Stimulated activated CD4-positive, alpha-beta T cell treated with anti-CD3 and anti-CD28 coated beads, Interleukin-15, amount 100 ng/mL, for 24 hours (primary cell): ENCODE measurements around the gene REG3G.
A peak's percentile ranks its signal among the peaks of the same experiment; 100 is the strongest.

Source experiments
- DNase-seq: peaks from one replicate; pipeline ENCODE4 v3.0.0-alpha.2; 2020

Gene REG3G

DNA sequence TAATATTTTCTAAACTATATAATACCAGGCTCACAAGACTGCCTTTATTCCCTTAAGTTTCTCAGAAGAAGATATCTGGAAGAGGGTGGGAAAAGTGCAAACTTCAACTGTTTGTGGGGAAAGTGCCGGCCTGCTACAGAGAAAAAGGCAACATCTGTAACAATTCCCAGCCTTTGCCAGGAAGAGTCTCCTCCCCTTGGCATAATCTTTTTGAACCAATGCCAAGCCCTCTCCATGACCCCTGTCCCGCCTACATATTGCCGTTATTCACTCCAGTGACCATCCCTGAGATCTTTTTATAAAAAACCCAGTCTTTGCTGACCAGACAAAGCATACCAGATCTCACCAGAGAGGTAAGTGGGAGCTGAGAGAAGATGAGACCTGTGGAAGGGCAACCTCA lies at the start of gene REG3G:
Gene REG3G, plus strand, starts transcription at position 282 of the 400 bp plus-strand sequence. CDS start 392 bp downstream, outside the sequence.
- DNase-seq = no peak

DNA sequence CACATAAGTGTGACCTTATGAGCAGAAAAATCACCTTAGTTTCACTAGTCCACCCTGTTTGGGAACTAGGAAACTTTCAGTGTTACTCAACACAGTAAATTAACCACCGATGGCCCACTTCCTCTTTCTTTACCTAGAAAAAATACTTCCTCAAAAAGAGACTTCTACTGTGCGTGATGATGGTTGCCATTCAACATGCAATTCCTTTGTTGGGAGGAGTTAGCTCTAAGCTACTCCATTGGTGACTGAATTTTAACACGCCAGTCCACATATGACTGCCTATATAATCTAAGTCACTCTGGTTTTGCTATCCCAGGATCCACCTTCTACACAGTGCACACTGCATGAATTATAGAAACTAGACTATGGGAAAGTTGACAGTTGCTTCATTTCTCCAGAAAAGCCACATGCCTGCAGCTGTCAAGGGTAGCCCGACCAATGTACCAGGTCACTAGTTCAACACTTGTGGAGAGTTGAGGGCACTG lies 47.8 kb upstream of the REG3G start:
- DNase-seq = no peak

DNA sequence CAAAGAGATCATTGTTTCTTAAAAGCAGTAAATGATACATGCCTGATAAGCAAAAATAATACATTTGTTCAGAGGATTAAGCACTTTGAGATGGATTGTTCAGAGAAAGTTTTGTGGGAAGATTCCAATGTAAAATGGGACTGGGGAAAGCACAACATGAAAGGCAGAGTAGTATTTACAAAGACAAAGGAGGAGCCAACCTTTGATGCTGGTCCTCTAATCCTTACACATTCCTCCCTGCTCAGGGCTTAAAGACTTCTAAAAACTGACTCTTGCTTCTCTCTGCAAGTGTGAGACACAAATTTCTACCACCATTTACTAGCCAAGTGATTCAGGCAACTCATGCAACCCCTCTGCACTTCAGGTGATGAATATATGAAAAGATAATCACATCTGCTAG lies 47.2 kb upstream of the REG3G start:
- no peak for DNase-seq

DNA sequence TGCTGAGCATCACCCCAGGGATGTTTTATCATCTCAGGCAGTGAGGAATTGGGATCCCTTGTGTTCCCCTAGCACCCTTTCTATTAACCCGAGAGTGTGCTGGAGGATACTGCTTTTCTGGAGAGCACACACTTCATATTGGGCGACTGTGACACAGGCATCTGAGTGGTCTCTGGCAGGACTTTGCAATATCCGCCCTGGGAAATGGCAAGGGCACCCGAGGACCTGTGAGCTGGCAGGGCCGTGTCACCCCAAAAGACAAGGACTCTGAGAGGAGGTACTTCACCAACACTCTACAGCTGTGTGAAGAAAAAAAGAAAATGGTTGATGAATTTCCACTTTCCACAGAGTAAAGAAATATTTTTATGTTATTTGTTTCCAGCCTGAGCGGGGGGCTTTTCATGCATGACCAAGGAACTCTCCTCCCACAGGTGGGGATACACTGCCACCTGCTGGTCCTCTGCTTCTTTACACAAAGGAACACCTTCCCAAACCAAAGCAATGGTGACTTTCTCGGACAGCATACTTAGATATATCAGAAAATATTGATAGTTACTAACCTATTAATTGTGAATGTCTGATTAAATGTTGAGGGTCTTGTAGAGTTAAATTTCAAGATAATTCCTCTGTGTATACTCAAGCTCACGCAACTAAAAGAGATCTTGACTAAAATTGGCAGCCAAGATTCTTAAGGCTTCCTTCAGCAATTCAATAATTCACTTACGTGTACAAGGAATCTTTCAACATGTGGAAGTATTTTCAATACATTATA lies 45.9 kb upstream of the REG3G start:
- peak; percentile 28 for DNase-seq

DNA sequence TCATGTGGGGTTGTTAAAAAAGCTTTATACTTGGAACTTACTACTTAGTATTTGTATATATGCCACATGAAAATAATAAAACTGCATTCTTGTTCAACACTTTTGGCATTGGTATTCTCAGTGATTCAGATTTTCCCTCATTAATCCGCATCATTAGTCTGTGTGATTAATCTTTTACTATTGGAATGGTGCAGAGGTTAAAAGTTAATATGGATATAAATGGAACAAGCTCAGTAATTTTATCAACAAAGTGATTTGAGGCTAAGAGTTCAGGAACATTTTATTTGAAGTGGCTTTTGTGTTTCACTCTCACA lies 45.4 kb upstream of the REG3G start:
- DNase-seq = no peak

DNA sequence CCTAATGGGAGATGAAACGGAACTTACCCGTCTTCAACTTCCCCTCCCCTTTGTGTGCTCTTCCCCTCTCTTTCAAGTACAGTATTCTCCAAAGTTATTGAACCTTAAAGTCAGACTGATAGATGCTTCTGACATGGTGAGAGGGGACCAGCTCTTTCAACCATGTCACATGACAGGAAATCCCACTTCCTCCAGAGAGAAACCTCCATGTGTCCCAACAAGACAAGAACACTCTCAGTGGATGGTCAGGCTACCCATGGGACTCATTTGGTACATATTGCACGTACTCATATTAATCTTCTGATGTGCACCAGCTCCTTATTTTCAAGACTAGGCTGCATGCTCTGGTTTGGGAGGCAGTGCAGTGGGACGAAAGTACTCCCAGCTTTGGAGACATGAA lies 44.6 kb upstream of the REG3G start:
- no peak for DNase-seq

DNA sequence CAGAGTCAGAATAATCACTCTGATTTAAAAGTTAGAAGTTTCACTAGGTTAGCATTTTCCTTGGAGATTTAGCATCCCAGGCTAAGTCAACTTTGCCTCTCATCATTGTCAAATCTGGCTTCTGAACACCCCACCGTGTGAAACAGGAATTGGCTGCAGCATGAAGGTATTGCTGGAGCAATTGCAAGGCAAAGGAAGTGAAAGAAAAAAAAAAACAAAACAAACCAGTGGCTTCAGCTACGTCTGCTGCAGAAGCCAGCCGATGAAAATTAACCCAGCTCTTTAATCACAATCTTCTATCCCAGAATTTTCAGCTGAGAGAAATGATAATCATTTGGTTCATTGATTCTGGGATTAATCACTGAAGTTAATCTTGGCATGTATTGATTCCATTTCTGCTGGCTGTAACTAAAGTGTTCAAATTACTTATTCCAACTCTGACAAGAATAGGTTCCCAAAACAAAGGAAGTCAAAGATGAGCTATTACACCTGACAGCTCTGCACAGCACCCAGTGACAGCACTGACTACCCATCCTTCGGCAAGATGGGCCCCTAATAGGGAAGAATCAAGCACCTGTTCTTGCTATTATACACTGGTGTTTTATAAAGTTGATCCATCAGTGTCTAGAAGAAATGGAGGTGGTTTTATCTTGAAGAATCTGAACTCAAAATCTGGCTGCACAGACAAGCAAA lies 42.7 kb upstream of the REG3G start:
- no peak for DNase-seq

DNA sequence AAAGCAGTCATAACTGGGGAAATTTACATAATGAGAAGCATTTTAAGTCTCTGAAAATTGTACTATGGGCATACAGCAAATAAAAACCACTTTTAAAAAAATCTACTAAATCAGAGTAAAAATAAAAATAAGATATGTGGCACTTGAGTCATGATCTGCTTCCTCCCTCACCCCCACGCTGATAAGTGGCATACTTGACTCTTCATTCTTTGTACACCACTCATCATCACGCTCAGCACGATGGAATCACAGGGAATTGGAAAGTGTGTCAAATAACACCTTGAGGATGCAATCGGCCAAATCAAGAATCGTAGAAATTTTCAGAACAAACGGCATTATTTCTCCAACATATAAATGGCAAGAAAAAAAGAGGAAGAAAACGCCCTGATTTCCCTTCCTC lies 41.1 kb upstream of the REG3G start:
- no peak for DNase-seq

DNA sequence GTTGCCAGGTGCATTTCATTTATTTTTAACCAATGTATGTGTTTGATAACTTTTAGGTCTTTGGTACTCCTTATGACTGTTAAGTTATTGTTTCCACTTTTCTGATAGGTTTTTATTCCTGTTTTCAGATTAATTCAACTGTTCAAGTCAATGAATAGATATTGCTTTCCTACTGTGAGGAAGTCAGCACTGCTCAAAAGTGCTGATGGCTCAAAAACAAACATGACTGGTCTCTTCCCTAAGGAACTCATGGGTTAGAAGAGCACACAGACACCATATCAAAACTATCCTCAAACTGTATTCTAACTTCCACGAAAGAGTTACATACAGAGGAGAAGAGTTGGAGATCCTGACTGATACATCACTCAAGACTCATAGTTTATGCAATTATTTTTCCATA lies 39.9 kb upstream of the REG3G start:
- no peak for DNase-seq

DNA sequence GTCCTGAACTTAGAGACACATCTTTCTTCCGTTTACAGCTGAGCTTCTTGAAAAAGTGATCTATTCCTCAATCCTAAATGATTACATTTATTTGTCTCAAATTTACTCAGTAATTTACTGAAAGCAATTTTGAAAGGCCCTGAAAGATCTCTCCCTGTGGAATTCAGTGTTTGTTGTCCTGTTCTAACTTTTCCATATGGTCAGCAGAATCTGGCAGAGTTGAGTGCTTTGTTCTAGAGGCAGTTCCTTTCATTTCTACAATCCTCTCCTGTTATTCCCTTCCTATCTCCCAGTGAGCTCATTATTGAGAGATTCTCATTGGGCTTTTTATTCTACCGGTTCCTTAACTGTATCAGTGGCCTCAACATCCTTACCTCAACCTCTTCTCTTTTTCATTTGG lies 36.5 kb upstream of the REG3G start:
- DNase-seq = no peak

DNA sequence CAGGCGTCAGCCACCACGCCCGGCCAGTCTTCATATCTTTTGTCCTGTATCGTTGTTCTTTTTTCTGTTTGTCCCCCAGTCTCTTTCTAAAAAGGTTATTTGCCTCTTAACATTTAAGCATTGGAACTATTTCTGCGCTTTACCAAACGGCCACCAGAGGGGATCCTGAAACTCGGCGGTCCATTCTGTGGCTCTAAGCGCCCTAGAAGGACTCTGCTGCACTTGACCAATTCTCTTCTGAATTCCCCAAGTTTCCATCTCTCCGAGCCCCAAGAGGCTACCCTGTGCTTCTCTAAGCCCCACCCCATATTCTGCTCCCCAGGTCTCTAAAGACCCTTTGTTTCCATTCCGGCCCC lies 33.1 kb upstream of the REG3G start:
- DNase-seq = no peak

DNA sequence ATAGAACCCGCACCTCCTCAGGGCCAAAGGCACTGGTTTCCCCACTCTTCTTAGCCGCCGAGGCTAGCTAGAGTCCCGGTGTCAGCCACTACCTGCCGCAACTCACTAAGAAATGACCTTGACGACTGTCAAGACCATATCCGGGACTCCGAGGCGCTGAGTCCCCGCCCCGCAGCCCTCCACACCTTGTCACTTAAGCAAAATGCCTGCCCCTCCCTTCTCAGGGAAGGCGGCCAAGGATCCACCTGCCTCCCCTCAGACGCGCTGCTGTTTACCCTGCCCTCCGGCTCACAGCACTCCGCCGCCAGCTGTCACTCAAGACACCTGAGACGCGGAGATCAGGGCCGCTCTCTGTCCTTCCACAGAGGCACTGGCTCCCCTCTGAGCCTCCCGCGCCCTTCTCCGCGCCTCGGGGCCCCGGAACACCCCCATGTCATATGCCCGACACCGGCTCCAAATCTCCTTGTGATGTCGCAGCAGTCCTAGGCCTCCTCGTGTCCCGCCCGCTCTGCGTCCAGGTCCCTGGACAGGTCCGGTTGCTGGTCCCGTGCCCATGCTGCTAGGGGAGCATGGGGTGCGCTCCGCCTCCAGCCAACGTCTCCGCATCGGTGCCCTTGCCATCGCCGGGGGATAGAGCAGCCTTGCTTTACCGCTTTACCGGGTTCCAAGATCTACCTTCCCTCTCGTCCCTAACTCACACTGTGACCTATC lies 32.5 kb upstream of the REG3G start:
- DNase-seq = no peak

DNA sequence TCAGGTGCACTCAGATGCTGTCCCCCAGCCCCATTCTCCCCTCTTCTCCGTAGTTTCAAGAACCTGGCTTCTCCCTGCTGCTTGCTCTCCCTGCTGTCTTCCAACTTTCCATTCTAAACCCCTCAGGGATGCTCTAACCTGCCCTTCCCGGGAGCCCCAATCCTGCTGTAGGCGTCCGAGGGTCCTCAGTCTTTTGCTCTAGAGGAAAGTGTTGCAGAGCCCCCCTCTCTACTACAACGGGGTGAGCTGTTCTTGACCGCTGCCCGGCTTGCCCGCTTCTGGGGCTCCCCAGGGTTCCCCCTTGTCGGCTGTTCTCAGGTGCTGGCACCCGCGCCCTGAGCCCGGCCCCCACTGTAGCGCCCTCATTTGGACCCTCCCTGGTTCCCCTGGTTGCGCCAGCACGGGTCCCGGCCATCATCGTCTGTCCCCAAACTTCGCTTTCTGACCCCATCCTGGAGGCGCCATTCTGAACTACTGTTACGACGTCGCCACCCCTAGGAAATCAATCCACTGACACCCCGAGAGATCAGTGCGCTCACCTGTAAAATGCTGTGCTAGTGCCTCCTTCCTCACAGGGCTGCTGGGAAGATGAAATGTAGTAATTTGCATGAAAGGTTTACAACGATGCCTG lies 31.9 kb upstream of the REG3G start:
- no peak for DNase-seq

DNA sequence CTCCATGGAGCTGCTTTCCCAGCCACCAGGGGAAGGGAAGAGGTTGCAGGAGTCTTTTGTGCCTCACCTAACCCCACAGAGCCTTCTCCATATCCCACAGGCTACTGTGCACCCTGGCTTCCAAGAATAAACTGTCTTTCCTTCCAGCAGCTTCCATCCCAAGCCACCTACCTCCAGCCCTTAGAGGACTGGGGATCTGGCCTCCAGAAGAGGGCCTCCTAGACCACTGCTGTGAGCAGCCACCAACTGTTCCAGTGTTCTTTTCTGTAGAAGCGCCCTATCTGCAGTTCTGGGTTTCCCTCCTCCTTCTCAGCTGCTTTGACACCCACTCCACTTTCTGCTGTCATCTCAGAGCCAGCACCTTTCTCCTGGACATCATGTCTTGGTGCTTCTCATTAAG lies 30.7 kb upstream of the REG3G start:
- no peak for DNase-seq

DNA sequence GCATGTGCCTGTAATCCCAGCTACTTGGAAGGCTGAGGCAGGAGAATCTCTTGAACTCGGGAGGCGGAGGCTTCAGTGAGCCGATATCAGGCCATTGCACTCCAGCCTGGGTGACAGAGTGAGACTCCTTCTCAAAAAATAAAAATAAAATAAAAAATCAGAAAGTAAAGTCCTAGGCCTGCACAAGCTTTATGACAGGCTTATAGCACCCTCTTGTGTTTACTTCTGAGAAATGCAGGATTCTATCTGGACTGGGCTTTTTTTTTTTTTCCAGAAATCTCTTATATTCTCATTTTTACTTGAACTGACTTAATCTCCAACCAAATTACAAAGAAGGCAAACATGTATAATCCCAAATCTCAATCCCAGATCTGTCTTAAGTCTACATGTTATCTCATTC lies 26.1 kb upstream of the REG3G start:
- no peak for DNase-seq

DNA sequence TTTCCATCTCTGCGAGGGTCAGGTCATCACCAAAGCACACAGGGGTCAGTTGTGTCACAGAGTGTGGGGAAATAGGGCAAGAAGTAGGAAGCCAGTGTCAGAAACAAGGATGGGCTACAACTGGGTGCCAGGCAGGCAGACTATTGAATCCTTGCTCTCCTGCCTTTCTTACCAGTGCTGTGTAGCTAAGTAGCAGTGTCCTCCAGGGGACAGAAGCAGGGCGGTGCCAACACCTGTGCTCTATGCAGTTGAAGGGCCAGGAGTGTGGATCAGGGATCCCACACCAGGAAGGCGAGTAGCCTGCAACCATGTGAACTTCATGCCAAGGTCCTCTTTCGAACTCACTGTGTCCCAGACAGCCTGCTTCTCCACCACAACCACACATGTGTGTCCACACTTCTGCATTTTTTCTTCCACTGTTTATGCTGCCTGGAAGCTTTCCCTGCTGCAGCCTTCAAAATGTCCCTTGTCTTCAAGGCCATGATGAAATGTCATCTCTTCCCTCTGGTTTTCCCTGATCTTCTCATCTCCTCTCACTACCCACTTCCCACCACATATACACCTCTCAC lies 25.4 kb upstream of the REG3G start:
- no peak for DNase-seq

DNA sequence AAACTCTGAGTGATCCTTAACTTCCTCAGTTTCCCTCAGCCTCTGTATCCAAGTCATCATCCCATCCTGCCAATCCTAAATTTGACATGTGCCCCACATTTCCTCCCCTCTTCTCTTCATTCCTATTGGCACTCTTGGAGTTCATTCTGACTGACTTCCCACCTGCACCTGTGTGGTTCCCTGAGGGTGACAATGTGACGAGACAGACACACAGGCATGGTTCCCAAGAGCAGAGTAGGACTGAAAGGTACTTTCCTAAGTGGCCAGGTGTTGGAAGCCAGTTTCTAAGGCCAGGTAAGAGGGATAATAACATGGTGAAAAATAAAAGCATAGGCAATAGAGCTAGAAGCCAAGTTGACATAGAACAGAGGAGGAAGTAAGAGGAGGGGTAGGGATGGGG lies 24.2 kb upstream of the REG3G start:
- no peak for DNase-seq

DNA sequence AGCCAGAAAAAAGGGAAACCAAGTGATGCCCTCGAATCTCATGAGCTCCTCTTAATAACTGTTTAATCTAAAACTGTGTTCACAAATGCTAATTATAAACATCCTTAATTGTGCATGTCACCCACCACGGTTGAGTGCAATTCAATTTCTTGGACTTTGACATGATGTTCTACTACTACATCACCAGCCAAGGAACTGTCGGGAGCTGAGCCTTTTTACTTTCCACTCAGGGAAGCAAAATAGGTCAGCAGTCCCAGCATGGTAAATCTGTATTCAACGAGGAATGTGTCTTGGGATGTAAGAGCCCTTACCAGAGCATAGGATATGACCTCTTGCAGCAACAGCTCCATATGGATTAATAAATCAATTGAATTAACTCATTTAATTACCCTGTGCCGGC lies 20.8 kb upstream of the REG3G start:
- no peak for DNase-seq

DNA sequence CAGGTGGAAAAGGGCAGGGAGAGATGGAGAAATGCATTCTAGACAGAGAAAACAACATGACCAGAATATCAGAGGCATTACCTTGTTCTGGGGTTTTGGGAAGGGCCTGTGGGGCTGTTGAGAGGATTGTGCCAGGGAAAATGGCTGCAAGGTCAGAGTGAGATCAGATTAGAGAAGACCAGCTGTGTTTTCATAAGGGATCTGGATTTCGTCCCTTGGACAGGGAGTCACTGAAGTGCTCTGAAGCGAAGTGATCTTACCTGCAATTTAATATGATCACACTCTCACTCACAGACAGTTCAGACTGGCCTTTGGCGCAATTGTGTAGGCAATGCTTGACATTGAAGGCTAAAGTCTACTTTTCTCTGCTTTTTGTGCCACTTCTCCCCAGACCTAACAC lies 20.3 kb upstream of the REG3G start:
- no peak for DNase-seq

DNA sequence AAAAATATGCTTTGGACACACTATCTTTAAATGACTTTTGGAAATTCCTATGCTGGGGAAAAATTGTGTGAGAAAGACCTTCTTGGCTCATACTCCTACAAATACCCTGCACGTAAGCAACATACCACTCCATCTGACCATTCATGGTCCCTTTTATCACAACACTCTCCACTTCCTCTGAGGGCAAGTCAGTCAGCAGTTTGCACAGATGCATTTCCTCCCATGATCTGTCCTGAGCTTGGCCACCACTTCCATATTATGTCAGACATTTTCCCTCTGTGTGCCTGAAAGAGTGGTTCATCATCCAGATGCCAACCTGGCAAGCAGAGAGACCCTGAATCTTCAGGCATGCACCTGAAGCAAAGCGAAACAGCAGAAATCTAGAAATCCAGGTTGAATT lies 16.1 kb upstream of the REG3G start:
- DNase-seq = no peak

DNA sequence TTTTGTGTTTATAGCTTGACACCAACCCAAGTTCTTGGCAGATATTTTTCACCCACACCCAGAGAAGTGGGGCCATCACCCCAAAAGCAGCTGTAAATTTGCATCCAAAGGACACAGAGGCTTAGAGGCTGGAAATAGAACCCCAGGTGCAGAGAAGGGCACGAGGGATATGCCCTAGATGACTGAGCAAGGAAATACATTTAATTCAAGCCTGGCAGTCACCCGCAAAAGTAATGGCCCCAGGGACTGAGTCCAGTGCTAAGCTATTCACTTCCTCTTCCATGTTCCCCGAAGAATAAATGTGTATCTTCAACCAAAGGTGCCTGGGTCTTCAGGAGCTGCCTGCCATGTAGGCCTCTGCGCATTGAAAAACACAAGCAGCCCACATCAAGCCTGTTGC lies 14.0 kb upstream of the REG3G start:
- DNase-seq = no peak

DNA sequence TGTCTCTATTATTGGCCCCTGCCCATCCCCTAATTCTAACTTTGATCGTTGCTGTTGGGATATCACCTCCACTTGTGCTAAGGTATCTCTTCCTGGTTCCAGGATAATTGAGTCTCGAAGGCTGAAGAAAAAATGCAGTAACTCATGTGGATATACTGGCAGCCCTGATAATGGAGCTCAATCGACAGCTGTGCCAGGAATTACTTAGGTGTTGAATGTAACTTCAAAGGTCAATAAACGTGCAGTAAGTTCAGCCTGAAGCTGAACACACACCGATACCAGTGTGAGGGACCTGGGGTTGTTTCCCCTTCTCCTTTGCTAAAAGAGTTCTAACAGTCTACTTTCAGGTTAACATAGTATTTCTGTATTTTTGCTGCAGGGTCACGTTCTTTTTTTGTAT lies 11.9 kb upstream of the REG3G start:
- no peak for DNase-seq

DNA sequence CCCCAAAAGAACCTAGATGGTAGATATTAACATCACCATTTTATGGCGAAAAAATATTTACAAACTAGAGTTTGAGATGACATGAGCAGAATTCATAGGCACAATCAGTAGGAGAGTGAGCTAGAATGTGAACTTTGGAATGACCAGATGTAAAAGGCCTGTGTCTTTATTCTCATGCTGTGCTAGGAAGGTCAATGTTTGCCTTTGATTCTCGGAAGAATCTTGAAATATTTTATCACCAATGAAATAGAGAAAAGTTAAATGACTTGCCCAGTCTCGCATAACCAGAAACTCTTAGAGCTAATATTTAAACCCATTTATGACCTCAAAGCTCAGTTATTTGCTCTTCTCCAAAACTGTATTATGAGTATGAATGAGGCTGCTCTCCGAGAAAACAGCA lies 9.2 kb upstream of the REG3G start:
- no peak for DNase-seq
